T-helper 22 cell (primary cell): ENCODE data around the gene OR11A1.

ENCODE experiments used
- DNase-seq: peaks from one replicate; pipeline ENCODE4 v3.0.0-alpha.2; 2020; ENCODE audit warnings: low read depth

Gene OR11A1, protein sequence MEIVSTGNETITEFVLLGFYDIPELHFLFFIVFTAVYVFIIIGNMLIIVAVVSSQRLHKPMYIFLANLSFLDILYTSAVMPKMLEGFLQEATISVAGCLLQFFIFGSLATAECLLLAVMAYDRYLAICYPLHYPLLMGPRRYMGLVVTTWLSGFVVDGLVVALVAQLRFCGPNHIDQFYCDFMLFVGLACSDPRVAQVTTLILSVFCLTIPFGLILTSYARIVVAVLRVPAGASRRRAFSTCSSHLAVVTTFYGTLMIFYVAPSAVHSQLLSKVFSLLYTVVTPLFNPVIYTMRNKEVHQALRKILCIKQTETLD

GRCh38 chr6:29456971-29457370 is at the start of gene OR11A1, which contains the start of gene OR2H1:
Gene OR11A1, minus strand, starts transcription at chr6:29457071. Its CDS starts 29,430 bp downstream, at chr6:29427641.
Gene OR2H1, plus strand, starts transcription at chr6:29457155. Its CDS starts 4,615 bp downstream, at chr6:29461770.
- DNase-seq = no peak

DNA sequence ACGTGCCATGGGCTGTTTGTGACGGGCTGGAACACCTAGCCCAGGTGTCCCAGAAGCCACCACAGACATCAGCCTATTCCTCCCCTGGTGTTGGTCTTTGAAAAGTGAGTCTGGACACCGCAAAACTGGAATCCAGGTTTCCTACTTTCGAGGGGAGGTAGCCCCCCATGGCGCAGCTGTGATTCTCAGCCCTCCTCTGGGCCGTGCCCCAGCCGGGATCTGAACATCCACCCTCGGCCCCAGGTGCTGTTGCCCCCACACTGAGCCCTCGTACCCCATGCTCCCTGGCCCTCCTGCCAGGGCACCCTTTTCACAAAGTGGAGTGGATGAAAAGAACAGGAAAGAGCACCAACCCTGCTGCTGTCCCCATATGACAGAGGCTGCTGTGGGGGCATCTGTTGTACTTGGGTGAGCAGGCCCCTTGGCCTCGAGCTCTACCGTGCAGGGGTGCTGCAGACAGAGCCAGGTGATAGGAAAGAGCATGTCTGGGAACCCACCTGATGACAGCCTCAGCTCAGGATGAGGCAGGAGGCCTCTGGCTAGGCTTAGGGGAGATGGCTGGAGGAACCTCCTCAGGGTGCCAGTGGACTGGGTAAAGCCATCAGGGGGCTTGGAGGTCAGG is 49.7 kb upstream of the OR11A1 start:
- DNase-seq = no peak

GRCh38 chr6:29505808-29506207 is 48.9 kb upstream of the OR11A1 start:
- no peak for DNase-seq

DNA sequence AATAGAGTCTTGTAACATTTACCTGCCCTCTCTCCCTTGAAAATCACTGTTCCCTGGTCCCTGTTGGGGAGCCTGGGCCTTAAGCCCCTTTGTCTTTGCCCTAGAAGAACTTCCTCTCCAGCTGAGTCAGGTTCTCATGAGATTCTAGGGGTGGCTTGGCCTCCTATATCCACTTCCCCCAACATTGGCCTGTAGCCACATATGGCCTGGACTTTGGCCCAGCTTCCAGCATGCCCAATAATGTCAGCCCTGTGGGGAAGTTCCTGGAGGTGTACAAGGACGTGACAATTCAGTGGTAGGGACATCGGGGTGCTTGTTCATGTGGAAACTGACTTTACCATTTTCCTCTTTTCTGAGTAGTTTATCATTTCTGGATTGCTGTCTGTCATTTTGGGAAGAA is 48.1 kb upstream of the OR11A1 start:
- no peak for DNase-seq

DNA sequence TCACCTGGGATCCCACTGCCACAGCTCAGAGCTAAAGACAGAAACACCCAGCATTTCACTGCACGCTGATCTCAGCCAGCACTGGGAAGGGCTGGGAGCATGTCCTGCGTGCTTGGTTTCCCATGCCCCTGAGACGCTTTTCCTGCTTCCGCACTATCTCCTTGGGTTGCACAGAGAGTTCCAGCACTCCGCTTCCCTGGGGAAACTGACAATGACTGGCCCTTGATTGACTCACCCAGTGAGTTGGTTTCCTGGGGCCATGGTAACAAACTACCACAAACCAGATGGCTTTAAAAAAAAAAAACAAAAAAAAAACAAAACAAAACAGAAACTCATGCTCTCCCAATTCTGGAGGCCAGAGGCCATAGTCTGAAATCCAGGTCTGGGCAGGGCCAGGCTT is 45.7 kb upstream of the OR11A1 start:
- DNase-seq = no peak

DNA sequence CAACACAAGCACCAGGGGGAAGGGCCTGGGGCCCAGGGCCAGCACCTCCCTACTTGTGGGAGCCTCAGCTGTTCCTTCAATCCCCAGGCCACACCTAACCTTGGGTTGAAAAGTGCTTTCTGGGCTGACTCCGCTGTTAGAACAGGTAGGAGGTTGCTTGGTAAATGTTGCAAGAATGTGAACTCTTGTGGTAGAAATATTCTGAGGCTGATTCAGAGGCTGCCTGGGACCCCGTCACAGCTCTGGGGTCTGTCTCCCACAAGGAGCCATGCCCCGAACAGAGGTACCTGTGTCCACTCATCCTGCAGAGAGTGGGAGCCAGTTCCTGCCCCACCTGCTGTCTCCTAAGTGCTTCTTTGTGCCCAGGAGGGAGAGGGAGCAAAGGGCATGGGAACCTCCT is 45.3 kb upstream of the OR11A1 start:
- no peak for DNase-seq

- no peak for DNase-seq
These were observed 44.2 kb upstream of the OR11A1 start for GRCh38 chr6:29501106-29501505.

DNA sequence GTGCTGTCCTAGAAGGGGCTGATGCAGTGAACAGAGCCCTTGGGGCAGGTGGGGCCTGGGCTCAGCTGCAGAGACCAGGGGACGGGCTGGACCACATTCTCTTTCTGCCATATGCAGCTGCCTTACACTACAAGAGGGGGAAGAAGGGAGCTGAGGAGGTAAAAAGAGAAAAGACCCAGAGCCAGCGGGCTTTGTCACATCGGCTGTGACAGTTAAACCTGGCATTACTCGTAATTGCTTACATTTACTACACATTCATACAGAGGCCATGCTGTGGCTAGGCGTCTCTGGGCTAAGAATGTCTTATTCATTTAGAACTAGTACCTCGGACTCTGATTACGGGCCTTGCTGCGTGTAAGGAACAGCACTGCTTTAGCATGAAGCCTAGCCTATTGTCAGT is 43.7 kb upstream of the OR11A1 start:
- no peak for DNase-seq

DNA sequence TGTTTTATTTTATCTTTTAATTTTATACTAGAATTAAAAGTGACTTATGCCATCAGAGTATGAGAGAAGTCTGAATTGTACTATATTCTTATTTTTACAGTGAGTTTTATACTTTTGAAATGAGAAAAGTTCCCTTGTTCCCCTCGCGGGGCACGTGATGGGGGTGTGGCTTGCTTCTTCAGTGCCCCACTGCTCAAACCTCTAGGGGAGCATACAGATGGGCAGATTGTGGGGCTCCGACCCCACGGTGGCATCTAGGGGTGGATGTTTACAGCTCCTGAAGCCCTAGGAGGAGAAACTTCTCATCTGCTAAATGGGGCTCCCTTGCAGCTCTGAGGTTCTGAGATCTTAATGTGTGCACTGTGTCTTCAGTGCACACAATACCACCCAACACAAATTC is 42.8 kb upstream of the OR11A1 start:
- DNase-seq = no peak

- no peak for DNase-seq
These were observed 40.1 kb upstream of the OR11A1 start for GRCh38 chr6:29496961-29497360.

DNA sequence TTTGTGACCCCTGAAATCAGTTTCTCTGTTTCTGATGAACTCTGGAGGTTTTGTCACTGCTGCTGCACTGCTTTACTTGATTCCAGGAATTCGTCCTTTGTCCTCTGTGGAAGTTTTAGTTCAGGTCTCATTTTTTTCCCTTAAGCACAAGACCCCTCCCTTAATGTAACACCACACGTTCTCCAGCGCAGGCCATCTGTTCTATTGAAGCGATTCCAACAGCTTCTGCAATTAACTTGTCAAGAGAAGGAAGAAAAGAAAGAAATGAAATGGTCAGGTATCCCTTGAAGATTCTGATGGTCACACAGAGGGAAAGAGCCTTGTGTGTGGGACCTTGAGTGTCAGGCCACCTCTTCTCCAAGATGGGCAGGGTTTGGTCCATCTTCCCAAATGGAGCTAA is 38.7 kb upstream of the OR11A1 start:
- DNase-seq = no peak

GRCh38 chr6:29494131-29494530 is 37.3 kb upstream of the OR11A1 start:
- no peak for DNase-seq

GRCh38 chr6:29493261-29493660 is 36.4 kb upstream of the OR11A1 start:
- no peak for DNase-seq

GRCh38 chr6:29491574-29491973 is 34.7 kb upstream of the OR11A1 start:
- no peak for DNase-seq

GRCh38 chr6:29490552-29490951 is 33.7 kb upstream of the OR11A1 start:
- DNase-seq = no peak

DNA sequence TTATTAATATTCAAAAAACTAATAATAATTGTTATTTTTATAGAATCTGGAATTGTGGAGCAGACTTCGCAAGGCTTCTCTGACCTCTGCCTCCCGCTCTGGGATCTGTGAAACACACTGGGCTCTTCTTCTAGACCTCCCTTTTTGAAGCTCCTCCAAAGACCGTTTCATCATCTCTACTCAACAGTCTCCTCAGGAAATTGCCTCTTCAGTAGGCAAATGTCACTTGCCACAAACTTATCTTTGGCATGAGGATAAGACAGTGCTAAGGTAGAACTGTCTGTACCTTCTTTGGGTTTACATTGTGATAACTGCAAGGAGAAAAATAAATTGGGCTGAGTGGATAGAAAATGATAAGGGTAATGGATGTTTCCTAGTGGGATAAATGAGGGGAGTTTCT is 33.2 kb upstream of the OR11A1 start:
- no peak for DNase-seq

DNA sequence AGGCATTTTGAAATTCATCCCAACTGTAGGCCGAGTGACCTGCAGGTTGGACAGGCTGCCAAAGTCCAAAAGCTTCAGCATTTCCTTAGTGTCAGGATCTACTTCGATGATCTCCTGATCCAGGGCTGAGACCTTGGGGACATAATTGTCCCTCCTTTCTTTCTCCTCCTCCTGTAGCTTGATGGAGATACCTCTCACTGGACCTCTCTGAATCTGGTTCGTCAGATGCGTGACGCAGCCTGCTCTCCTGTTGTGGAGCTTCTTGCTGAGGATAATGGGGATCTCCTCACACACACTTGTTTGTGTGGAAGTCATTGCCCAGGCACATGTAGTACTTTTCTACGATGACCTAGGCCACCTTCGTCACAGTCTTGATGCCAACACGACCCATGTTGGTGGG is 32.4 kb upstream of the OR11A1 start:
- no peak for DNase-seq

DNA sequence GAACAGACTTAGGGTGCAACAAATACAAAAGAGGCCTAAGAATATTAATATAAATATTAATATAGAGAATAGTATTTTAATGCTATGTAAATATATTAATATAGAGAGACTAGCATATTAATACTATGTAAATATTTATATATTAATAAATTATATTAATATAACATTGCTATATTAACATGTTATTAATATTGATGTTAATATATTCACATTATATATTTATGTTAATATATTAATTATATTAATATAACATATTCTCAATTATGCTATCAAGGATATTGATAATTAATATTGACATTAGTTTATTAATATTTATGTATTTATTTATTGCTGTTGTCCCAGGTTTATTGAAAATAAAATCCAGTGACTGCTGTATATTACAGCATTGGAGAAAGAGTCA is 32.0 kb upstream of the OR11A1 start:
- no peak for DNase-seq

DNA sequence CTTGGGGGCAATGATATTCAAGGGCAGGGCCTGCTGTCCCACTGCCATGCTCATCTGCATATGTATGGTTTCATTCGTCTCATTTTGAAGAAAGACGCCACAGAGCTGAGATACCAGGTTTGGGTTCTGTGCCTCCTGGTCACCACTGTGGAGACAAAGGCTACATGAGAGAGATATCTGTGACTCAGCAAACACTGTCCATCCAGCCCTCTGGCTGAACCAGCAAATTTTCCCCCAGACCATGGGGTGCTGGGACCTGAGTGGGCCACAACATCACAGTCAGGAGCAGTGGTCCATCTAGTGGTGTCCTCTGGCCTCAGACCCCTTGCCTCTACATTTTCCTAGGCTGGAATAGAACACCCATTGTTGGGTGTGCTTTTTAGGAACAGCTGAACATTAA is 30.8 kb upstream of the OR11A1 start, which contains the start of gene MAS1L:
Gene MAS1L, minus strand, starts transcription at position 297 of the 400 bp plus-strand sequence. Its CDS starts 54 bp downstream, at position 243.
- DNase-seq = no peak

GRCh38 chr6:29487131-29487530 is 30.3 kb upstream of the OR11A1 start:
- no peak for DNase-seq

DNA sequence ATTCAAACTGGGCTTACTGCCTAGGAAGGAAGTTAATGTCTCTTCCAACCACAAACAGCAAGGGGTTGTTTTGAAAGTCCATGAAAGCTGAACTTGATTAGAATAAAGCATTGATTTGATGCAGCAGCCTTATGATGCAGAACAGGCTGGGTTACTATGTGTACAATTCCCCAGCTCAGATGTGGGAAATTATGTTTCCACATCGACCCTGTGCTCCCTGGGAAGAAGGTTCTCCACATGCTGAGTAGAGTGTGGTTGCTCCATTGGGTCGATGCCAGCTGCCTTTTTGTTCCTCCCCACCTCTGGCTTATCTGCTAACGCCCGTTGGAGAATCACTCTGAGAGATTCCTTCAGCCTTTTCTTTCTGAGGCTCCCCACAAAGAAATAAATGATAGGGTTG is 29.7 kb upstream of the OR11A1 start:
- no peak for DNase-seq

GRCh38 chr6:29483735-29484134 is 26.9 kb upstream of the OR11A1 start:
- no peak for DNase-seq

DNA sequence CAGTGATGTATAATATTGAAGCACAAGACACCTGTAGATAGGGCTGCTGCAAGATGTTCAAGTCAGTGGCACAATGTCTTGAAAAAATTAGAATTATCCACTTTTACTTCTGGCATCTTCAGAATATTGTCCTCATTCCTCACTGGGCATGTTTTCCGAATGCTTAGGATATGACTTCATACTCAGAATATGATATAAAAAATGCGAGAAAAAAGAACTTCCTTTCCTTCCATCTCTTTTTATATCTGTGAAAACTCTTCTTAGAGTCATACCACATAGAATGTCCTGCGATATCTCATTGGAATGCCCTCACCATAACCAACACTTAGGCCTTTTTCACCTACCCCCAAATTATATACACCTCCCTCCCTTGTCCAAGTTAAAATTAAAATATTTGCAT is 26.3 kb upstream of the OR11A1 start:
- no peak for DNase-seq

DNA sequence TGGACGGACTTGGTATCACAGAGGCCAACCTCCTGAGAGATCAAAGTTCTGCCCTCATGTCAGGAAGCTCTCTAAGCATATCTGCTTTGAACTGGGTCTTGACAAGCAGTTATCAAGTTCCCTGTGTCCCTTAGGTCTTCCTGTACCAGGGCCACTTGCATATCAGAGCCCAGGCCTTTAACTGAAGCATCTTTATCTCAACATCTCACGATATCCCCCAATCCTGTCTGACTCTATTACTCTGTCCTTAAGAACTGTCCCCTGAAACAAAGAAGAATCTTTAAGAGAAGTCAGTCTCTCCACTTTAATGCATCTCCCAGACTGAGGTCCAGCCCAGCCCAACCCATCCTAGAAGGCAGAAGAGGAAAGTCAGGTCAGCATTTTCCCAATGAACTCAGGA is 22.7 kb upstream of the OR11A1 start:
- DNase-seq = no peak
